ENCODE measurements around the gene IAH1.
A peak's percentile ranks its signal among the peaks of the same experiment; 100 is the strongest.

Gene IAH1, protein sequence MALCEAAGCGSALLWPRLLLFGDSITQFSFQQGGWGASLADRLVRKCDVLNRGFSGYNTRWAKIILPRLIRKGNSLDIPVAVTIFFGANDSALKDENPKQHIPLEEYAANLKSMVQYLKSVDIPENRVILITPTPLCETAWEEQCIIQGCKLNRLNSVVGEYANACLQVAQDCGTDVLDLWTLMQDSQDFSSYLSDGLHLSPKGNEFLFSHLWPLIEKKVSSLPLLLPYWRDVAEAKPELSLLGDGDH

DNA sequence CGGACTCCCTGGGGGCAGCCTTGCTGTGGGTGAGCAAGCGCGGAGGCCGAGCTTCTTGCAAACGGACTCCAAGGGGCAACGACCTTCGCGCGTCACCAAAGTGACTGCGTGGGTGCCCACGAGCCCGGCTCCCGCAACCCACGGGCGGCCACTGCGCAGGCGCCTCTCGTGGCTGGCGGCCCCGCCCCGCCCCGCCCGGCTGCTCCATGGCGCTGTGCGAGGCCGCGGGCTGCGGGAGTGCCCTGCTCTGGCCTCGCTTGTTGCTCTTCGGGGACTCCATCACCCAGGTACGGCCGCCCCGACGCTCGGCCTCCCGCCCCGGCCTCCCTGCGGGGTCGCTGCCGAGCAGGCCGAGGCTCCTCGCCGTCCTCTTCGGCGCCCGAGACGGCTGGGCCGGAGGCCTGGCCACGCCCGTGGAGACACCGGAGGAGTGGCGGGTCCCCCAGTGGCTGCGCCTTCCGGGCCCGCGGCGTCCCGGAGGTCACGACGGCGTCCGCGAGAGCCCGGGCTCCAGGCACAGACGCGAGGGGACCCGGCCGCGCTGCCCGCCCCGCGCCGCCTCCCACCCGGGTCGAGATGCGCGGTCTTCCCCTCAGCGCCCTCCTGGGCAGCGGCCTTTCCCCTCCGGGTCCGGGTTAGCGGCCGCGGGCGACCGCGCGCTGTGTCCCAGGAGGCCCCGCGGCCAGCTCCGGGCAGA is at the start of gene IAH1:
TSS of gene IAH1 (plus strand) at position 191 of the 697 bp plus-strand sequence. CDS start at position 207, 16 bp downstream.
- peak; percentile 54 to 66 for DNase-seq (ENCODE audit: low read depth in 2 of 2, low spot score in 1 of 2)

DNA sequence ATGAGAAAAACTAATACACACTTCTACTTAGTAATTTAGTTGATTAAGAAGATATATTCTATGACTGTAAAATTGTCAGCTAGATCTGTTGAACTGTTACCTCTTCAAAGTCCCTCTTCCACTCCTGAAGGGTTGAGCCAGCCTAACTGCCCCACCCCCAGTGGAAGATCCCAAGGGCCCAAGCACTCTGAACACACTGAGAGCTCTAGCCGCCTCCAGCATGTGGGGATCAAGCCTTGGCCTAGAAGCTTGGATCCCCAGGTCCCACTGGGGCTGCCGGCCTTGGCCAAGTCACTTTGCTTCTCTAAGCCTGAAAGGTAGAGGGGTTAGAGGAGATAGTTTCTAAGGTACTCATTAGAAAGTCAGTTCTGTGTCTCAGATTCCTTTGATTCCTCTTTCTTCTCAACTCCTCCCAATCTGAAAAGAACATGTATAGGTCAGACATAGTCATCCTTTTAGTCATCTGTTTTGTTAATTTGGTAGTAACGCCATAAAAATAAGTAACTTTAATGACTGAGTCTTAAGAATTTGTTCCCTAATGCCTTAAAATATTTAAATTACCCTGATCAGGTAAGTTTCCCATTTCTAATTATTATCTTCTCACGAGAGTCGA is 45.3 kb upstream of the IAH1 start:
- no peak for DNase-seq (ENCODE audit: low read depth in 2 of 2, low spot score in 1 of 2)

DNA sequence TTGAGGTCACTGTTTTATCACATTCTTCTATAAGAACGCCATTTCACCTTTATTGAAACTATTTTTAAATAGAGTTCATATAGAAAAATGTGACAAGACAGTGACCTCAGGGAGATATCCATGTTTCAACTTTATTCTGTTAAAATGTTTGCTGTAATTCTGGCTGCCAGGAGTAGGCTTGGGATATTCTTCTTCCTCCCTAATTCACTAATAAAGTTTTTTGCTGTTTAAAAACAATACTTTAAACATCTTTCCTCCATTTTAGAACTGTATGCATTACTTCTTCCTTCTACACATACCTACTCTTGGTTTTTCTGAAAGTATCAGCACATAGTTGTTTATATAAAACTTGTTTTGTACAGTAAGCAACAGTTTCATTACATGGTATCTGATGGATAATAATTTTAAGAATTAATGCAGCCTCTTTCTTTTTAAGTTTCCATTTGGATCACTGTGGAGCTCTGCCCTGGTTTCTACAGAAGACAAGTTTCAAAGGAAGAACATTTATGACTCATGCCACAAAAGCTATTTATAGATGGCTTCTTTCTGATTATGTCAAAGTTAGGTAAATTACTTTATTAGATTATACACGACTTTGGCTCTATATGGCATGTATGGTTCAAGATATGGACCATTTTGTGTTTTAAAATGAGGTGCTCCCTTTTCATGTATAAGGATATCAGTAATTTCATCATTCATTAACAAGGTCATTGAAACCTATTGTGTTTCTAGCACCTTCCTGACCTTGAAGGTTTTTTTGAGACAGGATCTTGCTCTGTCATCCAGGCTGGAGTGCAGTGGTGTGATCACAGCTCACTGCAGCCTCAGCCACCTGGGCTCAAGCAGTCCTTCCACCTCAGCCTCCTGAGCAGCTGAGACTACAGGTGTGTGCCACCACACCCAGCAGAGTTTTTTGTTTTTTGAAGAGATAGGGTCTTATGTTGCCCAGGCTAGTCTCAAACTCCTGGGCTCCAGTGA is 43.7 kb upstream of the IAH1 start:
- DNase-seq (ENCODE audit: low read depth in 2 of 2, low spot score in 1 of 2) = no peak

DNA sequence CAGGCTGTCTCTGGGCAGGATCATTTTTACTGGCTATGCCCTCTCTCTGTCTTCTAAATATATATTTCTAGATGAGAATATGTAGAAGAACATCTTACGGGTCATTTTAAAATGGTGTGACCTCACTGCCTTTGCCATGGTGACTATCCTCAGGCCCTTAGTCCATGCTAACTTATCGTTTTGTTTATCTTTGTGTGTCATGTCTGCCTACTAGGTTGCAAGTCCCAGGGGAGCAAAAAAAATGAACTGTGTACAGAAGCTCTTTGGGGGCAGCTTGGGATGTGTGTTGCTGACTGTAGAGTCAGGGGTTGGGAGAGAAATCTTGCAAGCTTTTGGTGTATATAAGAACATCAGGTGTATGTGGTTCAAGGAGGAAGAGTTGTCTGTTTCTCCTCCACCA is 39.9 kb upstream of the IAH1 start:
- DNase-seq (ENCODE audit: low read depth in 2 of 2, low spot score in 1 of 2) = no peak

DNA sequence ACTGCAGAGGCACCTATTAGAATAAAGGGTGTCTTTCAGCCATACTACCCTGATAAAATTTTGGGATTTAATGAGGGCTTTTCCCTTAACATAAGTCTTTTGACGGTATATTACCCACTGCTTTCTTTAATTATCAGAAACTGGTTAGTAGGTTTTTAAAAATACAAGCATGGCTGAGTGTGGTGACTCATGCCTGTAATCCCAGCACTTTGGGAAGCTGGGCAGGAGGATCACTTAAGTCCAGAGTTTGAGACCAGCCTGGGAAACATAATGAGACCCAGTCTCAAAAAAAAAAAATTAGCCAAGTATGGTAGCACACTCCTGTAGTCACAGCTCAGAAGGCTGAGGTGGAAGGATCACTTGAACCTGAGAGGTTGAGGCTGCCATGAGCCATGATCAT is 34.8 kb upstream of the IAH1 start:
- no peak for DNase-seq (ENCODE audit: low read depth in 2 of 2, low spot score in 1 of 2)

DNA sequence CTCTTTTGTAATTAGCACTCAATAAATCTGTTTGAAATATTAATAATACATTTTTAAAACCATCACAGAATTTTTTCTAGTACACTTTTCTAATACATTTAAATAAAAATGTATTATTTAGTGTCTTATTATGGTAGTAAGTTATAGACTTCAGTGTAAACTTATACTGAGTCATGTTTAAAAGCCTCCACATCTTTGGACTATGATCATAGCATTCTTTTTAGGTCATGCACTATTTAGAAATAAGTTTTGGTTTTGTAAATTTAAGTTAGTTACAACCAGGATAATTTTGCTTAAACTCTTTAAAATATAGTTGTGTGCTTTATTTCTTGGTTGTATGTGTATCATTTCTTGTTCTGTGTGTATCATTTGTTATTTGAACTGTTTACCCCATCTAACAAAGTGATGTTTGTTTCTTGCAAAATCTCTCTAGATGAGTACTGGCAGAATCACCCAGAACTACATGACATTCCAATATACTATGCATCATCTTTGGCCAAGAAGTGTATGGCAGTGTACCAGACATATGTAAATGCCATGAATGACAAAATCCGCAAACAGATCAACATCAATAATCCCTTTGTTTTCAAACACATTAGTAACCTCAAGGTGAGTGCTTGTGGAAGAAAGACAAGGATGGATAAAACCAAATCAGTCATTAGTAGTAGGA is 34.2 kb upstream of the IAH1 start:
- no peak for DNase-seq (ENCODE audit: low read depth in 2 of 2, low spot score in 1 of 2)

DNA sequence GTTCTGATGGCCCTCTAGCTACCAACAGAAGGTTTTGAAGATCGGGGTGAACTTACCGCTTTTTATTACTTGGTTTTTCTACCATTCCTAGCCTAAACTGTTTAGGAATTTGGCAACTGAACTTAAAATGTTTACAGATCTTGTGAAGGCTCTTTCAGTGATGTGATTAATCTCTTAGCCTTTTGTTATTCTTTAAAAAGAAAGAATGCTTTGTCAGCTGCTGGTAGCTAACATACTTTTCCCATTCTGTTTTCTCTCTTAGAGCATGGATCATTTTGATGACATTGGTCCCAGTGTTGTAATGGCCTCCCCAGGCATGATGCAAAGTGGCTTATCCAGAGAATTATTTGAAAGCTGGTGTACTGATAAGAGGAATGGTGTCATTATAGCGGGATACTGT is 32.8 kb upstream of the IAH1 start:
- DNase-seq (ENCODE audit: low read depth in 2 of 2, low spot score in 1 of 2) = no peak

DNA sequence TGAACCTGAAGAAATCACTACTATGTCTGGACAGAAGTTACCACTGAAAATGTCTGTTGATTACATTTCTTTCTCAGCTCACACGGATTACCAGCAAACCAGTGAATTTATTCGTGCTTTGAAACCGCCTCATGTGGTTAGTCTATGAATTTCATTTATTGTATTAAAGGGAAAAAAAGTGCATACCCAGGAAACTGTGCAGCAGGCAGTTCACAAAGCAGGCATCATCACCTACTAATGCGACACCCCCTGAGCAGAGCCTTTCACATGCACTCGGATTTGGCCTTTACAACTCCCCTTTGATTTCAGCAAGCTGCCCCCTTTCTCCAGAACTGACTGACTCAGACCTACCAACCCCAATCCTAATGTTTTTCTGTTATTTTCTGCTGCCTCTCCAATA is 30.8 kb upstream of the IAH1 start:
- DNase-seq (ENCODE audit: low read depth in 2 of 2, low spot score in 1 of 2) = no peak

DNA sequence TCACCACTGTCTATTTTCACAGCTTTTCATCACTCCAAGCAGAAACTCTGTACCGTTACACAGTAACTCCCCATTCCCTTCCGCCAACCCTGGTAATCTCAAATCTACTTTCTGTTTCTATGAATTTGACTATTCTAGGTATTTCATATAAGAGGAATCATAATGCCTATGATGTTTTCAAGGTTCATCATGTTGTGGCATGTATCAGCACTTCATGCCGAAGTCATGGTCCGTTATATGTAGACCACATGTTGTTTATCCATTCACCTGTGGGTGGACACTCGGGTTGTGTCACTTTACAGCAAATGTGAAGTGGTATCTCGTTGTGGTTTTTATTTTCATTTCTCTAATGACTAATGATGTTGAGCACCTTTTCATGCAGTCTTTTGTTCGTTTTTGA is 29.3 kb upstream of the IAH1 start:
- no peak for DNase-seq (ENCODE audit: low read depth in 2 of 2, low spot score in 1 of 2)

DNA sequence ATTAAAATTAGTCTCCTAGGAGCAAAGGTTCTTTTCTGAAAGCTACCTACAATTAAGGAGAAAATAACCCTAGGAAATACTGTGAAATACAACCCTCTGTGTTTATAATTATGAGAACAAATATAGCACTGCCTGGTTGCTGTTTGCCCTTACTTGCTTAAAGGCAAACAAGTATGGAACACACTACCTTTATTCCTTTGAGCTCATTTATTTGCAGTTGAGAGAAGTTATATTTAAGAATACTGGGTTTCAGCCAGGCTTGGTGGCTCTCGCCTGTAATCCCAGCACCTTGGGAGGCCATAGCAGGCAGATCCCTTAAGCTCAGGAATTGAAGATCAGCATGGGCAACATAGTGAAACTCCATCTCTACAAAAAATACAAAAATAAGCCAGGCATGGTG is 23.1 kb upstream of the IAH1 start:
- no peak for DNase-seq (ENCODE audit: low read depth in 2 of 2, low spot score in 1 of 2)

DNA sequence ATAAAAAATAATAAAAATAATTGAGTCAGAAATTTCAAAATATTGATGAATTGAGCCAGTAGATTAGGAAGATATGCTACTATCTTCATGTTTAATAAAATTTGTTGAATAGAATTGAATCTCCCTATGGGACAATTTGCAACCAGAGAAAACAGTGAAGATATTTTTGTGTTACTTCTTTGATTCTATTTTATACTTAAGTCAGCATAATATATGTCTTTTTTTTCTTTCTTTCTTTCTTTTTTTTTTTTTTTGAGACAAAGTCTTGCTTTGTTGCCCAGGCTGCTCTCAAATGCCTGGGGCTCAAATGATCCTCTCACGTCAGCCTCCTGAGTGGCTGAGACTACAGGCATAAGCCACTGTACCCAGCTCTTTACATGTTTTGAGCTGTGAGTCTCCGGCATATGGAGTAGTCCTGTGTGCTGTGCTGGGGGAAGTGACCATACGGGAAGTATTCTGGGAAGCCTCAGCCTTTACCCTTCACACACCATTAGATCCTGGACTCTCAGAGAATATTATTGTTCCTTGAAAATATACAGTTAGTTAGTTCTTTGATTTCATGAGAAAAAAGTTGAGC is 13.8 kb upstream of the IAH1 start:
- no peak for DNase-seq (ENCODE audit: low read depth in 2 of 2, low spot score in 1 of 2)

DNA sequence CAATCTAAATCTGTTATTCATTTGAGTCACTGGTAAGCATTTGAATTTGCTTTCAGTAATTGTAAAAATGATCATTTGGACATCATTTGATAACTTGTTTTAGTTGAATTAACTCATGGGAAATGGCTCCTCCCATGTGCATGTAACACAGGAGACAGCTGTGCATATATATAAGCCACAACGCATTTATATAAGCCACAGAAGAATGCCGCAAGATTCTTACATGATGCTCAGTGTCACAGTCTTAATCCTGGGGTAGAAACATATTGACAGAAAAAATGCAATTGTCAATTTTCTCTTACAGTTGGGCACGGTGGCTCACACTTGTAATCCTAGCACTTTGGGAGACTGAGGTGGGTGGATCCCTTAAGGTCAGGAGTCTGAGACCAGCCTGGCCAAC is 13.3 kb upstream of the IAH1 start:
- no peak for DNase-seq (ENCODE audit: low read depth in 2 of 2, low spot score in 1 of 2)

DNA sequence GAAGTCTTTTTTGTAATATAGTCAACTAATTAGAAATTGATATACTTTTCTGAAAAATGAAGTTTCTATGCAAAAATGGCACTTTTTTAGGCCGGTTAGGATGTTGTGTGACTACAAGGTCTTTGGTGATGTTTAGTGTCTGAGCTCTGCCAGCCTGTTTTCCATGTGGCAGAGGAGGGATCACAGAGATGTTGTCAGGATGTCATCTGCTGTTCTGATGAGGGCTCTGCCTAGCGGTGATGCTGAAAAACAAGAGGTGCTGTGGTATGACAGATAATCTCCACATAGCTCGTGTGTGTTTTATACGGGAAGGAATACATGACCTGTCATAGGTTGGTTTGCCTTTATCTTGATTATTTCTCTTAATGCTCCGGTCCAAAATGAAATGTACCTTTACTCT is 12.0 kb upstream of the IAH1 start:
- no peak for DNase-seq (ENCODE audit: low read depth in 2 of 2, low spot score in 1 of 2)

DNA sequence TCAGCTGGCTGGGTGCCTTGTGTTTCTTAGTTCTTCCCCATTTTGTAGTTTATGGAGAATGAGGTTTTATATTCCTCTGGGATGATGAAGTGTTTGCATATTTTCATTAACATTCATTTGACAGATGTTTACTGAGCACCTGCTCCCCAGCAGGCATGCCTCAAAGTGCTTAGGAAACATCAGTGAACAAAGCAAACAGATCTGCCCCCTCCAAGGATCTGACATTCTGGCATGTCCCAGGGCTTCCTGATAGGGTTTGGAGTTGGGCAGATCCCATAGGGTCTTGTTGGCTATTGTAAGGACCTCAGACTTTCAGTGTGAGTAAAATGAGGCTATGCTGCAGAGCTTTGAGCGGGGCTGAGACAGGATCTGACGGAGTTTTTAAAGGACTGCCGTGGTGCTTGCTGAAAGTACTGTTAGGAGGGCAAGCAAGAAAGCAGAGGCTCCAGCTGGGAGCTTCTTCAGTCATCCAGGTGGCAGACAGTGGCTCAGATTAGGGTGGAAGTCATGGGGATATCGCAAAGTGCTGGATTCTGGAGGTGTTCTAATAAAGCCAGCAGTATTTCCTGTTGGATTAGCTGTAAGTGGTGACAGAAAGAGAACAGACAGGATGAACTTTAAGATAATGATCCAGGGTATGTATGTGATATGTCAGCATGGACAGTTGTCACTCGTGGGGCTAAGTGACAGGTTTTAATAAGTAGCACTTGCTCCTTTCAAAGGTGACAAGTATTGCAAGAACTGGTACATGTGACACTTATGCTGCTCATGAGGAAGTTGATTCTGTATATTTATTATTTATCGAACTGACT is 11.3 kb upstream of the IAH1 start:
- no peak for DNase-seq (ENCODE audit: low read depth in 2 of 2, low spot score in 1 of 2)

DNA sequence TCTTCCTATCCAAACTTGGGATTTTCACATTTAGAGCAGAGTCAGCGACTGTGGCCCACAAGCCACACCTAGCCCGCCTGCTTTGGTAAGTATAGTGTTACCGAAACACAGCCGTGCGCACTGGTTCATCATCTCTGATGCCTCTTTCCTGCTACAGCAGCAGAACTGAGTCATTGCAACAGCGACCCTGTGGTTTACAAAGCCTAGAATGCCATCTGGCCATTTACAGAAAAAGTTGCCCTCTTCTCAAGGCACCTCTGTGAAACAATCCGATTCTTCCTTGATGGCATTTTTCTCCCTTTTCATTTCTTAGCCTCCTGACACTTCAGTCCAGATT is 10.7 kb upstream of the IAH1 start:
- DNase-seq (ENCODE audit: low read depth in 2 of 2, low spot score in 1 of 2) = no peak

DNA sequence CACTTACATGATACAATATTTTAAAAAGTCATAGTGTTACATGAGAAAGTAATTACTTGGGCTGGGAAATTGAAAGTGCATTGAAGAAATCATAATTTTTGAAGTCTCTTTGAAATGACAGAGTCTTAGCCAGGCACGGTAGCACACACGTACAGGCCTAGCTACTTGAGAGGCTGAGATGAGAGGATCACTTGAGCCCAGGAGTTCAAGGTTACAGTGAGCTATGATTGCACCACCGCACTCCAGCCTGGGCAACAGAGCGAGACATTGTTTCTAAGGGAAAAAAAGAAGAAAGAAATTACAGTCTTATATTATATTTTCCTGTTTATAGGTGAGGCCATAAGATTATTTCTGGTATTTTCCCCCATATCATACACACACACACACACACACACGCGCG is 9.2 kb upstream of the IAH1 start:
- no peak for DNase-seq (ENCODE audit: low read depth in 2 of 2, low spot score in 1 of 2)

DNA sequence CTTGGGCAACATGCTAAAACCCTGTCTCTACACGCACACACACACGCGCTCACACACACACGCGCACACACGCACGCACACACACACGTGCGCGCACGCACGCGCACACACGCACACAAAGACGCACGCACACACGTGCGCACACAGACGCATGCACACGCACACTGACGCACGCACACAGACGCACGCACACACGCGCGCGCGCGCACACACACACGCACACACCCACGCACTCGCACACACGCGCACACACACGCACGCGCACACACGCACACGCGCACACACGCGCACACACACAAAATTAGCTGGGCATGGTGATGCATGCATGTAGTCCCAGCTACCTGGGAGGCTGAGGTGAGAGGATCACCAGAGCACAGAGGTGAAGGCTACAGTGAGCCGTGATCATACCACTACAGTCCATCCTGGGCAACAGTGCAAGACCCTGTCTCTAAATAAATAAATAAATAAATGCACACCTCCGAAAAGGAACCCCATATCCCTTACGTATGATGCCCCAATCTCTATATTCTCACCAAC is 8.1 kb upstream of the IAH1 start:
- no peak for DNase-seq (ENCODE audit: low read depth in 2 of 2, low spot score in 1 of 2)

DNA sequence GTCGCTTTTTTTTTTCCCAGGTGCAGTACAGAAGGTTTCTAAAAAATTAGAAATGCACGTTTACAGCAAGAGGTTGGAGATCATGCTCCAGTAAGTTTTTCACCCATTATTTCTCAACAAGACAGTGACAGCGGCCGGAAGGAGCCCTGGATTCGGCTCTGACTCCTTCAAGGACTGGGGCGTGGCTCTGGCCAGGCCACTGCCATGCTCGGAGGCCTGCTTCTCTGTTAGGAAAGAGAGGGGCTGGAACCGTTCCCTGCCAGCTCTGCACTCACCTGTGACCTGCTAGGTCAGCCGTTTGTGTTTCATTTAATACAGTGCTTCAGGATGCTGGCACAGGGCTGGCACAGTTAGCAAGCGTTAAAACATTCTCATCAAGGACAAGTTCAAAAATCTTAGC is 6.7 kb upstream of the IAH1 start:
- DNase-seq (ENCODE audit: low read depth in 2 of 2, low spot score in 1 of 2) = no peak

DNA sequence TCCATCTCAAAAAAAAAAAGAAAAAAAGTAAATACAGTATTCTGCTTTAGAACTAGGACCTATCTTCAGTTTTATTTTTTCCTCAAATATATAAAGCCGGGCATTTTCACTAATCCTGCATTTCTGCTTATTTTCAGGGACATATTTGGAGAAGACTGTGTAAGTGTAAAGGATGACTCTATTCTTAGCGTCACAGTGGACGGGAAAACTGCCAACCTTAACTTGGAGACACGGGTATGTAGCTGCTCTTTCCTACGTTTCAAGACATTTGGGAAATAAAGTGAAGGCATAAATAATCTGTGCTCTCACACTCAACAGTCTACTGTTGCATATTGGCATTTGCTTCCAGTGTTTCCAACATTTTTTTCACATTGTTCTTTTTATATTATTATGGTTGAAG is 3.1 kb upstream of the IAH1 start:
- no peak for DNase-seq (ENCODE audit: low read depth in 2 of 2, low spot score in 1 of 2)

DNA sequence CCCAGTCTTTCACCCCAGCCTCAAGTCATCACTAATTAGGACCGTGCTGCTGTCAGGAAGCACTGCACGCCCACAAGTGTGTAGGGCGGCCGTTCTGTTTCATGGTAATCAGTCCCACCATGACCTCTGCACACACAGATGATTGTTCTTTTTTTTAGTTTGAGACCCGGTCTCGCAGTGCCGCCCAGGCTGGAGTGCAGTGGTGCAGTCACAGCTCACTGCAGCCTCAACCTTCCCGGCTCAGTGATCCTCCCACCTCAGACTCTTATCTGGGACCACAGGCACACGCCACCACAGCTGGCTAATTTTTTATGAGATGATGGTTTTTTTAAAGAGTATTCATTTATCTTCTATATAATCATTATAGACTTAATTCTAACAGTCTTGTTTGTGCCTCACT is 1.8 kb upstream of the IAH1 start:
- DNase-seq (ENCODE audit: low read depth in 2 of 2, low spot score in 1 of 2) = no peak
